A204.1 (cell line): ENCODE data around the gene TAF10.

Source experiments
- FAIRE-seq: peaks from 2 replicates; lab custom pipeline; 2012; peaks lifted over from hg19 to GRCh38; lab: Jason Lieb, UNC

TAF10 gene

GRCh38 chr11:6607190-6607795 is 4.7 kb downstream of the TAF10 start:
- FAIRE-seq, result no peak

DNA sequence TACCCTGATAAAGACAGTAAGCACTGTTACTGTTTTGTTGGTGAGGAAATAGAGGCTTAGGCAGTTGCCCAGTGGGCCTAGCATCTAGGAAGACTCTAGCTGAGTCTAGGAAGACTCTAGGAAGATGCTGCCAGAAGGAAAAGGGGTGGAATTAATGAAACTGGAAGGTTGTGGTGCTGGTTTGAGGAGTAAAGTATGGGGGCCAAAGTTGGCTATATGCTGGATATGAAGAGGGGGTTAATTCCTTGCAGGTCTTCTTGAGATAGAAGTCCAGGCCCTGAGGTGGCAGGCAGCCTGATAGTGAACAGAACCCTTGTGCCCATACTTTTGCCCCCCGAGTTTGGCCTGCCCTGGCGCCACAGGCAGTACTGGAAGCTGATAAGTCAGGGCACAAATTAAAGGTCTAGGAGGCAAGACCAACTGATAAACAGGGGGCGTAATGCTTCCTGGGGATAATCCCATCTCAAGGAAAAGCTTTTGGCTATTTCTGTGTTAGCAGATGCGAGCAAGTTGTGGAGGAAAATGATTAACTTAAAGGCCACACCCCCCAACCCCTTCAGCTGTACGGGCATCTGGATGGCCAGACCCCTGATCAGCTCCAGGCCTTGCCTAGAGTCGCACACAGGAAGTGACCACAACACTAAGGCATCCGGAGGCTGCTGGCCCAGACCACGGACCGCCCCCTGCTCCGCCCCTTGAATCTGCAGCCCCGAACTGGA is 5.4 kb downstream of the TAF10 start:
- FAIRE-seq, result no peak

DNA sequence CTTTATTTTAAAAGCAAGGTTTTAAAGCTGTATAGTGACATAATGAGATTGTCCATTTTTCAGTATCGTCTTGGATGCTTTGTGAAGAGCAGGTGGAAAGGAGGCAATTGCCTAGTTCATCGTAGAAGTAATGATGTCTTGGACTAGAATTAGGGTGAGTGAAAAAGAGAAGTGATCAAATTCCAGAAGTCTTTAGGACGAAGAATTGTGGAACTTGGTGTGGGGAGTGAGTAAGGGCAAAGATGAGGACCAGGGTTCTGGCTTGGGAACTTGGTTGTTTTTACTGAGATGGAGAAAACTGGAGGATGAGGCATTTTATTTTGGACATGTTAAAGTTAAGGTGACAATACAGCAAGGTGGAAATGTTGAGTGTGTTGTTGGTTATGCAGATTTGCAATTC is 7.2 kb downstream of the TAF10 start:
- FAIRE-seq, result no peak

- no peak for FAIRE-seq
These were observed 7.9 kb downstream of the TAF10 start for GRCh38 chr11:6604081-6604626.

GRCh38 chr11:6603287-6604080 is 8.5 kb downstream of the TAF10 start, which contains the start of the genes ILK and RRP8:
Gene ILK, plus strand, starts transcription at chr11:6603774. Its CDS starts 498 bp downstream, at chr11:6604272.
Gene RRP8, minus strand, starts transcription at chr11:6603616. Its CDS starts 114 bp downstream, at chr11:6603502.
- no peak for FAIRE-seq

GRCh38 chr11:6602096-6602940 is 9.7 kb downstream of the TAF10 start:
- FAIRE-seq, result no peak

DNA sequence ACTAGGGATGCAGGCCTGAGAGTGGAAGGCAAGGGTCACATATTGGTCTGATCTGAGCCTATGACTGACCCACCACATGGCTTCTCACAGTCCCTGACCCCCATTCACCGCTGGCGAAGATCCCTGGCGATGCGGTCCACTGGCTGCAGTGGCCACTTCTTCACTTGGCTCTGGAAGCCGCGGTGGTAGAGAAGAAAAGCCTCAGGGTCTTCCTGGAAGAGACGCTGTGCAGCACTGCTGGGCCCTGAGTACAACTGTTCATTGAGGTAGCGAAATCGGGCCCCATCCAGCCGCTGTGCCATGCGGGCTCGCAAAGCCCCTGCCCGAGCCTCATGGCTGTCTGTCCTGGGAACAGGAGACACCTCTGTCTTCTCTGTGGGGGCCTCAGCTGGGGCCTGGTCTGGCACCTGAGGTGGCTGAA is 11.0 kb downstream of the TAF10 start:
- no peak for FAIRE-seq

DNA sequence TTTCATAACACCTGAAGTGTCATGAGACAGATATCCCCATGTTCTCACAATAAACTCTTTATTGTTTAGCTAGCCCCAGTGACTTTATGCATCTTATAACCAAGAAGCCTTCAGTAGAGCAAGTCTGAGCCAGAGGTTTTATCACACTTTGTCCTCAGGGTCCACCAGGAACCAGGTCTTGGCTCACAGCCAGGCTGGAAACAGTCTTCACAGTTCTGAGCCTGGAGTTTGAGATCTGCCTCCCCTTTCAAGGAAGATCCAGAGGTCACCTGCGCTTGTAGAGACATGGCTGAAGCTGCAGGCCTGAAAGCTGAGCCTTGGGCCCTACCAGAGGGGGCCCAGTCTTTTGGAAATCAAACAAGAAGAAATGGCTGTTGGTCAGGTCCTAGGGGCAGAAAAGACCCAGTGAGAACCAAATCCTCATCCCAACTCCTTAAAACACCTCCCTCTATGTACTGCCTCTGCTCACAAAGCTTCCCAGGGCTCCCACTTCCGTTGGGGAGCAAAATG is 12.1 kb downstream of the TAF10 start:
- FAIRE-seq, result no peak

DNA sequence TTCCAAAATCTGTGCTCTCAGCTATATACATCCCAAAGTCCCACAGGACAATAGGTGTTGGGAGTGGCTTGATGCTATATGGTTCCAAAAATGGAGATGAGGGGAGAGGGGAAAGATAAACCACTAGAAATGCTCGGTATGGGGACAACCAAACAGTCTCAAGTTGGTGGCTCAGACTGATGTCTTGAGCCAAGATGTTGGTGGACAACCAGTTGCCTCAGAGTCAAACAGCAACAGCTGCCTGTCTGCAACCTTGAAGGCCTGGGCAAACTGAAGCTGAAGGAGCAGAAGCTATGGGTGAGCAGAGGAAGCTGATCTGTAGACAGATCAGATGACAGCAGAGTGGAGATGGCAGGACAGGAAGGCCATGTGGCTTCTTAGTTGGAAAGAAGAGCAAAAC is 12.6 kb downstream of the TAF10 start:
- no peak for FAIRE-seq

GRCh38 chr11:6598555-6598954 is 13.5 kb downstream of the TAF10 start:
- FAIRE-seq, result no peak

GRCh38 chr11:6596239-6596877 is 15.7 kb downstream of the TAF10 start:
- no peak for FAIRE-seq

GRCh38 chr11:6594142-6594768 is 17.8 kb downstream of the TAF10 start:
- no peak for FAIRE-seq

- FAIRE-seq, result no peak
These were observed 24.0 kb downstream of the TAF10 start for GRCh38 chr11:6588018-6588417.

DNA sequence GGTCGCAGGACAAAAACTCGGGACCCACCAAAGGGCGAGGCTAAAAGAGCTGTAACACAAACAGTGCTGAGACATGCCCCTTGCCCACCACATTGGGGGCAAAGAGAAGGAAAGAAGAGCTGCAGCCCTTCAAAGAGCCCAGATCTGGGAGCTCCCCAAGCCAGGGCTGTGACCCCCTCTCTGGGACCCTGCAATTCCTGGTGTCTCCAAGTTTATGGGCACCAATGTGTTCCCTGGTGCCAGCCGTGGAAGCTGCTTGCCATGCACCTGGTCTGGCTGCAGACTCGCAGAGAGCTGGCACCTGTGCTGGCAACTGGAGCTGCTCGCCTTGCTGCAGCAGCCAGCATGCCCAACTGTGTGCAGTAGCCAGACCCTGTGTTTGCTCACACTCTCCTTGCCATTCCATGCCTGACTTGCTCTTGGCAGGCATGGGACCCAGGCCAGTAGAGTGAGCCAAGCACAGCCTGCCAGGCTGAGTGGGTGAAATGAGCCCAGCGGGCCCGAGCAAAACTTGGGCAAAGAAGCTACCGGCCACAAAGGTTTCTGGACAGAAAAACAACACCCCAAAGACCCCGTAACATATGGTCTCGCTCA is 24.6 kb downstream of the TAF10 start:
- FAIRE-seq, result no peak

DNA sequence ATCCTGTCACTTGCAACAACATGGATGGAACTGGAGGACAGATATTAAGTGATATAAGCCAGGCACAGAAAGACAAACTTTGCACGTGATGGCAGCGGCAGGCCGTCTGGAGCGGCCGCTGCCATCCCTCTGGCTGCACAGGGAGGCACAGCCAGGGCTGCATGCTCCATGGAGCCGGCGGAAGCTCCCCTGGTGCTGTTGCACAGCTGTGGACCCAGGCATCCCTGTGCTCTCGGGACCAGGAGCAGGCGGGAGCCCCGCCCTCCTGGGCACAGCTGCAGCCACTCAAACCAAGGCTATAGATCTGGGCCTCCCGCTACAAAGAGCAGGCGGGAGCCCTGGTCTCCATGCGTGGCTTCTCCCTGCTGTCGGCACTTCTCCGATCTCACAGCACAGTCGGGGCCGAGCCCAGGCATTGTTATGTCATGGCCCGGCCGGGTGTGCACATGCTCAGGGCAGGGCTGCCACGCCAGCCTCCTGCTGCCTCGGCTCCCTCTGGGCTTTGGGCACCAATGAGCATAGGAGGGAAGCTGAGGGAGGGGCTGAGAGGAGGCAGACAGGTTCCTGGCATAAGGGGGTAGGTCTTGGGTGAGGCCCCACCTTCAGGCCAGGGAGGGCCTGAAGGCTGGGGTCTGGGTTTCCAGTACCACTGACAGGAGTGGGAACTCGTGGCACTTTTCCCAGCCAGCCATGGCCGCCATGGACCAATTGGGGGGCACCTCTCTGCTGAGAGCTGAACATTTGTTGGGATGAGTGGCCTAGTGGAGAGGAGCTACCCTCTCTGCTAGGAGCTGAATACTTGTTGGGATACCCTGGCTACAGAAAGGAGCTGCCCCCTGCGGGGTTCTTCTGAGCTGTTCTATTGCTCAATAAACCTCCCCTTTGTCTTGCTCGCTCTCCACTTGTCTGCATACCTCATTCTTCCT is 25.3 kb downstream of the TAF10 start:
- no peak for FAIRE-seq

- FAIRE-seq, result no peak
These were observed 27.5 kb downstream of the TAF10 start for GRCh38 chr11:6584528-6584927.

GRCh38 chr11:6583584-6583983 is 28.4 kb downstream of the TAF10 start:
- FAIRE-seq, result no peak

DNA sequence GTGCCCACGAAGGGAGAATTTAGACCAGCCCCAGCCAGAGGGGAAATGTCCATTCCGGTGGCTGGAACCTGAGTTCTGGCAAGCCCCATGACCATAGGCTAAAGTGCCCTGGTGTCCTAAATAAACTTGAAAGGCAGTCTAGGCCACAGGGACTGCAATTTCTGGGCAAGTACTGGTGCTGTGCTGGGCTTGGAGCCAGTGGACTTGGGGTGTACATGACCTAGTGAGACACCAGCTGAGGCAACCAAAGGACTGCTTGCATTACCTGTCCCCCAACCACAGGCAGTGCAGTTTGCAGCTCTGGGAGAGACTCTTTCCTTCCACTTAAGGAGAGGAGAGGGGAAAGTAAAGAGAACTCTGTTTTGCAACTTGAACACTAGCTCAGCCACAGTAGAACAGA is 32.3 kb downstream of the TAF10 start:
- no peak for FAIRE-seq

DNA sequence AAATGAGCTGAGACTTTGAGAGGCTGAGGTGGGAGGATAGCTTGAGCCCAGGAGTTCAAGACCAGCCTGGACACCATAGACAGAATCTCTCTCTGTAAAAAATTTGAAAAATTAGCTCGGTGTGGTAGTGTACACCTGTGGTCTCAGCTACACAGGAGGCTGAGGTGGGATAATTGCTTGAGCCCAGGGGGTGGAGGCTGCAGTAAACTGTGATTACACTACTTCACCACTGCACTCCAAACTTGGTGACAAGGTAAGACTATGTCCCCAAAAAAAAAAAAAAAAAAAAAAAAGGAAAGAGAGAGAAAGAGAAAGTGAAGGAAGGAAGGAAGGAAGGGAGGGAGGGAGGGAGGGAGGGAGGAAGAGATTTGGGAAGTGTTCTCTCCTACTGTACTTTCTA is 33.9 kb downstream of the TAF10 start:
- FAIRE-seq, result no peak
